HepG2 (cell line): ENCODE measurements around the gene DGKG. TPM values are rescaled to one million over a fixed set of nuclear protein-coding genes. Genes with fewer than 3 reads are reported as not detected.

Source experiments
- ATAC-seq: fragments of 200-7000 bp; cut with Tn5 transposase; 3 replicates; pipeline ENCODE4 v1.9.1; 2020; ENCODE audit warnings: mild to moderate bottlenecking, moderate library complexity
- BruUV-seq: library from RNA; stranded (reverse); fragments of 400-500 nt; replicated peaks from 2 replicates; lab custom pipeline; 2021; lab: Mats Ljungman, UMichigan
- CTCF ChIA-PET: fragments of 300-600 bp; formaldehyde crosslinking; extraction: SDS; loops from one replicate; lab custom pipeline; 2021; ENCODE audit warnings: low total read pairs, inconsistent platforms, low intra/inter-chr PET ratio; lab: Yijun Ruan, JAX
- POLR2A ChIA-PET: fragments of 350-600 bp; sonication (Branson Sonifier 250); formaldehyde crosslinking; loops from one replicate; lab custom pipeline; 2020; ENCODE audit warnings: antibody characterized with exemption, inconsistent platforms; lab: Yijun Ruan, JAX
- DNase-seq: peaks from one replicate; pipeline ENCODE4 v3.0.0-alpha.2; 2015; ENCODE audit warnings: low spot score
- FAIRE-seq: peaks from 3 replicates; lab custom pipeline; 2011; peaks lifted over from hg19 to GRCh38; lab: Jason Lieb, UNC
- H2AFZ ChIP-seq: one replicate; pipeline ENCODE4 v1.6.1; 2011; ENCODE audit warnings: low read length, inconsistent platforms
- H3K27ac ChIP-seq: fragments of 300-600 bp; 3 replicates; pipeline ENCODE4 v1.8.0; 2011; ENCODE audit warnings: mixed run types, mild to moderate bottlenecking, mixed read lengths, low read length, inconsistent platforms; ENCODE audit not compliant: insufficient read depth; ENCODE audit errors: extremely low read length
- H3K27me3 ChIP-seq, 2 experiments: fragments of 200-600 bp in 1 of 2; 2 replicates in 1 of 2; 3 replicates in 1 of 2; pipeline versions ENCODE4 v1.6.0 to v1.8.0; 2011; ENCODE audit warnings: low read length in 2 of 2, mild to moderate bottlenecking in 2 of 2, moderate library complexity in 2 of 2, inconsistent platforms in 1 of 2; ENCODE audit not compliant: insufficient read depth in 2 of 2, control insufficient read depth in 1 of 2
- H3K36me3 ChIP-seq, 2 experiments: fragments of 200-600 bp in 1 of 2; replicated peaks in 1 of 2; 2 replicates in 1 of 2; 3 replicates in 1 of 2; pipeline versions ENCODE4 v1.5.1 to v1.8.0; 2011; ENCODE audit warnings: low read length in 2 of 2, inconsistent platforms in 1 of 2; ENCODE audit not compliant: insufficient read depth in 2 of 2, control insufficient read depth in 1 of 2
- H3K4me1 ChIP-seq: 2 replicates; pipeline ENCODE4 v1.5.1; 2012; ENCODE audit warnings: low read length, inconsistent platforms; ENCODE audit not compliant: insufficient read depth
- H3K4me2 ChIP-seq: 2 replicates; pipeline ENCODE4 v1.6.0; 2011; ENCODE audit warnings: low read depth, low read length, inconsistent platforms
- H3K4me3 ChIP-seq, 3 experiments: fragments of 200-600 bp in 1 of 3; sonication (generic), shearing (Covaris generic) in 1 of 3; replicated peaks in 1 of 3; 2 replicates each; pipeline ENCODE4 v1.5.1; 2011 to 2016; ENCODE audit warnings: low read length in 3 of 3, inconsistent platforms in 2 of 3, low read depth in 2 of 3, mild to moderate bottlenecking in 2 of 3, control low read depth in 1 of 3, mixed read lengths in 1 of 3; ENCODE audit not compliant: insufficient read depth in 1 of 3
- H3K79me2 ChIP-seq: one replicate; pipeline ENCODE4 v1.6.1; 2011; ENCODE audit warnings: low read length, inconsistent platforms; ENCODE audit not compliant: insufficient read depth
- H3K9ac ChIP-seq: 2 replicates; pipeline ENCODE4 v1.6.0; 2011; ENCODE audit warnings: mild to moderate bottlenecking, low read depth, low read length, inconsistent platforms; ENCODE audit not compliant: insufficient read depth
- H3K9me3 ChIP-seq: 2 replicates; pipeline ENCODE4 v1.5.1; 2012; ENCODE audit warnings: mild to moderate bottlenecking, low read length
- H4K20me1 ChIP-seq: 2 replicates; pipeline ENCODE4 v1.6.0; 2011; ENCODE audit warnings: inconsistent platforms, mild to moderate bottlenecking, low read length, moderate library complexity; ENCODE audit not compliant: insufficient read depth
- HHEX ChIP-seq: IDR thresholded peaks from 2 replicates; pipeline ENCODE4 v1.6.1; 2016; ENCODE audit warnings: control low read depth
- KDM5B ChIP-seq: sonication (generic); formaldehyde crosslinking; IDR thresholded peaks from 2 replicates; pipeline ENCODE4 v1.4.0; 2020; ENCODE audit warnings: missing genetic modification reagents, mild to moderate bottlenecking, borderline replicate concordance
- MBD4 ChIP-seq: IDR thresholded peaks from 2 replicates; pipeline ENCODE4 v1.6.1; 2012; ENCODE audit warnings: low read length, inconsistent platforms, borderline replicate concordance
- MIER2 ChIP-seq: IDR thresholded peaks from 2 replicates; pipeline ENCODE4 v1.6.1; 2016; ENCODE audit warnings: missing biosample characterization, missing genetic modification reagents
- NFIC ChIP-seq: IDR thresholded peaks from 2 replicates; pipeline ENCODE4 v1.6.1; 2012; ENCODE audit warnings: mild to moderate bottlenecking, low read length, inconsistent platforms
- RARG ChIP-seq: sonication (generic); formaldehyde crosslinking; IDR thresholded peaks from 2 replicates; pipeline ENCODE4 v1.4.0; 2020; ENCODE audit warnings: low read depth, mild to moderate bottlenecking, missing genetic modification reagents
- REL ChIP-seq: sonication (generic); formaldehyde crosslinking; conservative IDR thresholded peaks from 2 replicates; pipeline ENCODE4 v1.8.0; 2022; ENCODE audit warnings: mild to moderate bottlenecking, missing genetic modification reagents, moderate library complexity
- SRY ChIP-seq: sonication (generic); formaldehyde crosslinking; IDR thresholded peaks from 2 replicates; pipeline ENCODE4 v1.8.0; 2022; ENCODE audit warnings: mild to moderate bottlenecking, missing genetic modification reagents
- TARDBP ChIP-seq: sonication (generic); formaldehyde crosslinking; IDR thresholded peaks from 2 replicates; pipeline ENCODE4 v1.8.0; 2022; ENCODE audit warnings: mild to moderate bottlenecking, missing genetic modification reagents
- ZBTB20 ChIP-seq: sonication (generic); formaldehyde crosslinking; IDR thresholded peaks from 2 replicates; pipeline ENCODE4 v1.8.1; 2023; ENCODE audit warnings: missing genetic modification reagents, low read depth, mild to moderate bottlenecking, borderline replicate concordance
- ZIK1 ChIP-seq: sonication (generic); formaldehyde crosslinking; IDR thresholded peaks from 2 replicates; pipeline ENCODE4 v1.5.0; 2020; ENCODE audit warnings: mild to moderate bottlenecking, low read depth, missing genetic modification reagents, borderline replicate concordance
- ZNF34 ChIP-seq: sonication (generic); formaldehyde crosslinking; IDR thresholded peaks from 2 replicates; pipeline ENCODE4 v1.4.0; 2020; ENCODE audit warnings: mild to moderate bottlenecking, missing genetic modification reagents, borderline replicate concordance
- ZNF747 ChIP-seq: sonication (generic); formaldehyde crosslinking; IDR thresholded peaks from 2 replicates; pipeline ENCODE4 v1.8.1; 2023; ENCODE audit warnings: missing genetic modification reagents, mild to moderate bottlenecking, borderline replicate concordance
- ZNF772 ChIP-seq: sonication (generic); formaldehyde crosslinking; IDR thresholded peaks from 2 replicates; pipeline ENCODE4 v1.5.0; 2020; ENCODE audit warnings: mild to moderate bottlenecking, missing genetic modification reagents
- WGBS: methylation state at CpG from one replicate; pipeline ENCODE4 v1.1.6; 2017; ENCODE audit warnings: low lambda C conversion rate; 5-methylcytosine and 5-hydroxymethylcytosine counted together
- in situ Hi-C: cut with HindIII; loops from 2 replicates; pipeline ENCODE4 v1.10.0; 2017; ENCODE audit warnings: low pct_unique_long_range_greater_than_20kb; ENCODE audit not compliant: extremely low pct_ligation_motif_present
- intact Hi-C: fragments of 100-400 bp; cut with micrococcal nuclease; formaldehyde crosslinking; loops from one replicate; pipeline ENCODE4 v1.10.0; 2022; ENCODE audit not compliant: unreplicated experiment
- polyA plus RNA-seq, 8 experiments: library from polyadenylated mRNA; depleted of rRNA in 3 of 8; stranded (reverse) in 7 of 8; unstranded in 1 of 8; fragments of >200 nt; fragmentation: Illumina TruSeq in 4 of 8; extraction: Trizol in 4 of 8; gene quantifications; 2 replicates each; pipeline versions ENCODE4 v1.2.1 to v1.2.3, GENCODE V29; 2011 to 2016; ENCODE audit warnings: low read depth in 4 of 8, missing spikeins in 1 of 8, mixed read lengths in 1 of 8; ENCODE audit not compliant: insufficient read depth in 1 of 8
- total RNA-seq, 5 experiments: library from RNA; depleted of rRNA; stranded (reverse); fragments of >200 nt; fragmentation: Illumina TruSeq; extraction: Trizol; gene quantifications; 2 replicates each; pipeline ENCODE4 v1.2.3, GENCODE V29; 2016; ENCODE audit warnings: low read depth in 1 of 5
- TF ChIP-seq, protein P1 (sequence below), 2 experiments: IDR thresholded peaks; 2 replicates each; pipeline ENCODE4 v1.6.1; 2011 to 2012; ENCODE audit warnings: low read length in 2 of 2, borderline replicate concordance in 1 of 2, low read depth in 1 of 2, mild to moderate bottlenecking in 1 of 2, moderate library complexity in 1 of 2
- TF ChIP-seq, protein P2 (sequence below): sonication (generic); formaldehyde crosslinking; IDR thresholded peaks from 2 replicates; pipeline ENCODE4 v1.5.1; 2020; ENCODE audit warnings: missing genetic modification reagents, mild to moderate bottlenecking, borderline replicate concordance
- TF ChIP-seq, protein P3 (sequence below): sonication (generic); formaldehyde crosslinking; IDR thresholded peaks from 2 replicates; pipeline ENCODE4 v1.4.0; 2020; ENCODE audit warnings: missing genetic modification reagents, borderline replicate concordance
- TF ChIP-seq, protein P4 (sequence below): sonication (generic); formaldehyde crosslinking; IDR thresholded peaks from 2 replicates; pipeline ENCODE4 v1.5.0; 2020; ENCODE audit warnings: missing genetic modification reagents

The DGKG gene
- total and polyA plus RNA-seq, 2 of the 13 experiments (the other 11 are each of a cell fraction or from before 2014, with no cell fraction given), result 3.8 to 6.2 TPM

DNA sequence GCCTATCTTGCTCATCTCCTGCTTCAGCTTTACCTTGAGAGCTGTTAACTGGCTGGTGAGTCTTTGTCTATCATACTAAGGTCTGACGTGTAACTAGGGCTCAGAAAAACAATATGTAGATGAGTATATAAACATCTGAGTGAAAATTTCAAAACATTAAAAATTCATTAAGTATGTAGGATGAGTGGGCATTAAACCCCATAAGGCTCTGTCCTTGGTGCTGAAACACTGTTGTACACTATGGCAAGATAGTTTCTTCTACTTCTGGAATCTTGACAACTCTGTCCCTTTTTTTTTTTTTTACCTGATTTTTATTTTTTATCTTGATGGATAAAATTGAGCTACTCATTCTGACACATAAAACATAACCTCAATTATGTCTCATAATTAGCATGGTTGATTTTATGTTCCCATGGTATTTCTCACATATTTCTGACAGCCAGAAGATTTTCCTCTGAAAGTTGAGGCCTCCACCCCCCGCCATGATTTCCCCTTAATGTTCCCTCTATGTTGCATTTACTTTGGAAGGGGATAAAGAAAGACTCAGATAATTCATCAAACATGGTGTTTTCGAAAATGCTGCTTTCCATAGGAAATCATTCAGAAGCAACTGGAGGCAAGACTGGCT lies 54.3 kb downstream of the DGKG start:
- H2AFZ ChIP-seq, result no peak overlapping the region
- no peak overlapping the region for H3K4me3 ChIP-seq
- no peaks in the 10 kb centered on the region for H3K4me1 ChIP-seq
- WGBS, result 27% methylated on average over 3 of the region's 3 CpGs
- no peaks in the 10 kb centered on the region for H3K27me3 ChIP-seq
- DNase-seq, result peak; percentile 20
- no peaks in the 10 kb centered on the region for H3K79me2 ChIP-seq
- intact Hi-C loops, result no loop called here
- H3K9ac ChIP-seq, result no peak overlapping the region
- FAIRE-seq, result no peak
- H4K20me1 ChIP-seq, result no peaks in the 10 kb centered on the region
- CTCF ChIA-PET, result no interaction called here
- no TSS peak for BruUV-seq
- H3K27ac ChIP-seq, result no peak overlapping the region
- POLR2A ChIA-PET, result no interaction called here
- no peak overlapping the region for H3K4me2 ChIP-seq
- H3K36me3 ChIP-seq, result no peaks in the 10 kb centered on the region
- in situ Hi-C loops, result no loop called here
- no peak for ATAC-seq
- H3K9me3 ChIP-seq, result no peaks in the 10 kb centered on the region
- TF ChIP-seq KDM5B (CRISPR knock-in tag) (no peak), SRY (CRISPR knock-in tag) (no peak), ZIK1 (CRISPR knock-in tag) (no peak), ZNF747 (CRISPR knock-in tag) (no peak), HHEX (no peak), MIER2 (CRISPR knock-in tag) (peak; percentile 94), REL (CRISPR knock-in tag) (no peak), RARG (no peak), TARDBP (CRISPR knock-in tag) (no peak), ZNF34 (CRISPR knock-in tag) (no peak), ZNF772 (no peak), ZBTB20 (CRISPR knock-in tag) (no peak), MBD4 (no peak), NFIC (no peak)
- TF ChIP-seq, protein P1, sequence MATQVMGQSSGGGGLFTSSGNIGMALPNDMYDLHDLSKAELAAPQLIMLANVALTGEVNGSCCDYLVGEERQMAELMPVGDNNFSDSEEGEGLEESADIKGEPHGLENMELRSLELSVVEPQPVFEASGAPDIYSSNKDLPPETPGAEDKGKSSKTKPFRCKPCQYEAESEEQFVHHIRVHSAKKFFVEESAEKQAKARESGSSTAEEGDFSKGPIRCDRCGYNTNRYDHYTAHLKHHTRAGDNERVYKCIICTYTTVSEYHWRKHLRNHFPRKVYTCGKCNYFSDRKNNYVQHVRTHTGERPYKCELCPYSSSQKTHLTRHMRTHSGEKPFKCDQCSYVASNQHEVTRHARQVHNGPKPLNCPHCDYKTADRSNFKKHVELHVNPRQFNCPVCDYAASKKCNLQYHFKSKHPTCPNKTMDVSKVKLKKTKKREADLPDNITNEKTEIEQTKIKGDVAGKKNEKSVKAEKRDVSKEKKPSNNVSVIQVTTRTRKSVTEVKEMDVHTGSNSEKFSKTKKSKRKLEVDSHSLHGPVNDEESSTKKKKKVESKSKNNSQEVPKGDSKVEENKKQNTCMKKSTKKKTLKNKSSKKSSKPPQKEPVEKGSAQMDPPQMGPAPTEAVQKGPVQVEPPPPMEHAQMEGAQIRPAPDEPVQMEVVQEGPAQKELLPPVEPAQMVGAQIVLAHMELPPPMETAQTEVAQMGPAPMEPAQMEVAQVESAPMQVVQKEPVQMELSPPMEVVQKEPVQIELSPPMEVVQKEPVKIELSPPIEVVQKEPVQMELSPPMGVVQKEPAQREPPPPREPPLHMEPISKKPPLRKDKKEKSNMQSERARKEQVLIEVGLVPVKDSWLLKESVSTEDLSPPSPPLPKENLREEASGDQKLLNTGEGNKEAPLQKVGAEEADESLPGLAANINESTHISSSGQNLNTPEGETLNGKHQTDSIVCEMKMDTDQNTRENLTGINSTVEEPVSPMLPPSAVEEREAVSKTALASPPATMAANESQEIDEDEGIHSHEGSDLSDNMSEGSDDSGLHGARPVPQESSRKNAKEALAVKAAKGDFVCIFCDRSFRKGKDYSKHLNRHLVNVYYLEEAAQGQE (IDR thresholded peaks at IDR 0.05; ENCODE audit: borderline replicate concordance in 1 of 2, low read depth in 1 of 2, low read length in 2 of 2), result peak; percentile 54 to 94
- TF ChIP-seq, protein P2, sequence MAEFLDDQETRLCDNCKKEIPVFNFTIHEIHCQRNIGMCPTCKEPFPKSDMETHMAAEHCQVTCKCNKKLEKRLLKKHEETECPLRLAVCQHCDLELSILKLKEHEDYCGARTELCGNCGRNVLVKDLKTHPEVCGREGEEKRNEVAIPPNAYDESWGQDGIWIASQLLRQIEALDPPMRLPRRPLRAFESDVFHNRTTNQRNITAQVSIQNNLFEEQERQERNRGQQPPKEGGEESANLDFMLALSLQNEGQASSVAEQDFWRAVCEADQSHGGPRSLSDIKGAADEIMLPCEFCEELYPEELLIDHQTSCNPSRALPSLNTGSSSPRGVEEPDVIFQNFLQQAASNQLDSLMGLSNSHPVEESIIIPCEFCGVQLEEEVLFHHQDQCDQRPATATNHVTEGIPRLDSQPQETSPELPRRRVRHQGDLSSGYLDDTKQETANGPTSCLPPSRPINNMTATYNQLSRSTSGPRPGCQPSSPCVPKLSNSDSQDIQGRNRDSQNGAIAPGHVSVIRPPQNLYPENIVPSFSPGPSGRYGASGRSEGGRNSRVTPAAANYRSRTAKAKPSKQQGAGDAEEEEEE, result no peak
- TF ChIP-seq, protein P3, sequence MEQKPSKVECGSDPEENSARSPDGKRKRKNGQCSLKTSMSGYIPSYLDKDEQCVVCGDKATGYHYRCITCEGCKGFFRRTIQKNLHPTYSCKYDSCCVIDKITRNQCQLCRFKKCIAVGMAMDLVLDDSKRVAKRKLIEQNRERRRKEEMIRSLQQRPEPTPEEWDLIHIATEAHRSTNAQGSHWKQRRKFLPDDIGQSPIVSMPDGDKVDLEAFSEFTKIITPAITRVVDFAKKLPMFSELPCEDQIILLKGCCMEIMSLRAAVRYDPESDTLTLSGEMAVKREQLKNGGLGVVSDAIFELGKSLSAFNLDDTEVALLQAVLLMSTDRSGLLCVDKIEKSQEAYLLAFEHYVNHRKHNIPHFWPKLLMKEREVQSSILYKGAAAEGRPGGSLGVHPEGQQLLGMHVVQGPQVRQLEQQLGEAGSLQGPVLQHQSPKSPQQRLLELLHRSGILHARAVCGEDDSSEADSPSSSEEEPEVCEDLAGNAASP (CRISPR knock-in tag), result no peak
- TF ChIP-seq, protein P4, sequence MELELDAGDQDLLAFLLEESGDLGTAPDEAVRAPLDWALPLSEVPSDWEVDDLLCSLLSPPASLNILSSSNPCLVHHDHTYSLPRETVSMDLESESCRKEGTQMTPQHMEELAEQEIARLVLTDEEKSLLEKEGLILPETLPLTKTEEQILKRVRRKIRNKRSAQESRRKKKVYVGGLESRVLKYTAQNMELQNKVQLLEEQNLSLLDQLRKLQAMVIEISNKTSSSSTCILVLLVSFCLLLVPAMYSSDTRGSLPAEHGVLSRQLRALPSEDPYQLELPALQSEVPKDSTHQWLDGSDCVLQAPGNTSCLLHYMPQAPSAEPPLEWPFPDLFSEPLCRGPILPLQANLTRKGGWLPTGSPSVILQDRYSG (CRISPR knock-in tag), result no peak
